K562 (cell line): Measurements from ENCODE around the gene PROM2.

Experiments
- BACH1 ChIP-seq: fragments of 200-800 bp; sonication (Bioruptor generic); IDR thresholded peaks from 2 replicates; pipeline ENCODE4 v1.6.1; 2016; ENCODE audit warnings: missing genetic modification characterization, missing compliant biosample characterization
- CTCF ChIP-seq, 3 experiments: IDR thresholded peaks in 2 of 3; conservative IDR thresholded peaks in 1 of 3; 2 replicates each; pipeline ENCODE4 v1.5.1; 2011 to 2012; ENCODE audit warnings: low read length in 3 of 3, mild to moderate bottlenecking in 3 of 3, control low read depth in 2 of 3, improper control_type of control experiment in 1 of 3, inconsistent platforms in 1 of 3, low read depth in 1 of 3, mixed read lengths in 1 of 3, moderate library complexity in 1 of 3; ENCODE audit not compliant: insufficient read depth in 2 of 3
- E2F4 ChIP-seq: sonication (generic); formaldehyde crosslinking; IDR thresholded peaks from 2 replicates; pipeline ENCODE4 v1.8.0; 2022; ENCODE audit warnings: mild to moderate bottlenecking, low read depth, missing genetic modification reagents
- GMEB1 ChIP-seq: fragments of 250-450 bp; sonication (Bioruptor Pico); IDR thresholded peaks from 2 replicates; pipeline ENCODE4 v1.4.0; 2020; ENCODE audit warnings: mild to moderate bottlenecking
- HDAC6 ChIP-seq: IDR thresholded peaks from 2 replicates; pipeline ENCODE4 v1.6.1; 2012; ENCODE audit warnings: low read depth, mild to moderate bottlenecking, control low read depth, inconsistent platforms, low read length, moderate library complexity
- MAFF ChIP-seq: IDR thresholded peaks from 2 replicates; pipeline ENCODE4 v1.6.1; 2012; ENCODE audit warnings: low read length, improper control_type of control experiment
- SP1 ChIP-seq: sonication (generic); formaldehyde crosslinking; IDR thresholded peaks from 2 replicates; pipeline ENCODE4 v1.8.1; 2022; ENCODE audit warnings: mild to moderate bottlenecking, missing genetic modification reagents

GRCh38 chr2:95296011-95296410 lies 21.8 kb downstream of the PROM2 start:
- TF ChIP-seq GMEB1 (CRISPR knock-in tag) (no peak), HDAC6 (no peak), CTCF (IDR thresholded peaks at IDR 0.05 in 2 of 3, conservative IDR thresholded peaks at IDR 0.05 in 1 of 3; ENCODE audit: insufficient read depth in 2 of 3, low read depth in 1 of 3, low read length in 3 of 3) (no peak), MAFF (no peak), BACH1 (tag) (no peak), SP1 (CRISPR knock-in tag) (no peak), E2F4 (CRISPR knock-in tag) (no peak)
